ENCODE data around the gene WDFY4.

The WDFY4 gene

GRCh38 chr10:48885376-48885775 is 200.7 kb downstream of the WDFY4 start:
- H3K9me3 ChIP-seq (ENCODE audit: insufficient read depth, low read length), result no peaks in the 10 kb centered on the region
- H3K9ac ChIP-seq (ENCODE audit: low read length), result no peak overlapping the region
- no peaks in the 10 kb centered on the region for H3K9me2 ChIP-seq (replicated peaks; ENCODE audit: insufficient read depth, low read length)
- H3F3A ChIP-seq (ENCODE audit: insufficient read depth), result no peaks in the 10 kb centered on the region
- no peaks in the 10 kb centered on the region for H3K36me3 ChIP-seq (ENCODE audit: low read length)
- no peak overlapping the region for H3K4me3 ChIP-seq (ENCODE audit: insufficient read depth, low read length, poor library complexity, severe bottlenecking)
- H3K4me2 ChIP-seq (ENCODE audit: low read depth, low read length, poor library complexity, severe bottlenecking), result no peak overlapping the region
- no peak for TF ChIP-seq EZH2phosphoT487 (conservative IDR thresholded peaks at IDR 0.05; ENCODE audit: low read length)
- TF ChIP-seq, protein P1, sequence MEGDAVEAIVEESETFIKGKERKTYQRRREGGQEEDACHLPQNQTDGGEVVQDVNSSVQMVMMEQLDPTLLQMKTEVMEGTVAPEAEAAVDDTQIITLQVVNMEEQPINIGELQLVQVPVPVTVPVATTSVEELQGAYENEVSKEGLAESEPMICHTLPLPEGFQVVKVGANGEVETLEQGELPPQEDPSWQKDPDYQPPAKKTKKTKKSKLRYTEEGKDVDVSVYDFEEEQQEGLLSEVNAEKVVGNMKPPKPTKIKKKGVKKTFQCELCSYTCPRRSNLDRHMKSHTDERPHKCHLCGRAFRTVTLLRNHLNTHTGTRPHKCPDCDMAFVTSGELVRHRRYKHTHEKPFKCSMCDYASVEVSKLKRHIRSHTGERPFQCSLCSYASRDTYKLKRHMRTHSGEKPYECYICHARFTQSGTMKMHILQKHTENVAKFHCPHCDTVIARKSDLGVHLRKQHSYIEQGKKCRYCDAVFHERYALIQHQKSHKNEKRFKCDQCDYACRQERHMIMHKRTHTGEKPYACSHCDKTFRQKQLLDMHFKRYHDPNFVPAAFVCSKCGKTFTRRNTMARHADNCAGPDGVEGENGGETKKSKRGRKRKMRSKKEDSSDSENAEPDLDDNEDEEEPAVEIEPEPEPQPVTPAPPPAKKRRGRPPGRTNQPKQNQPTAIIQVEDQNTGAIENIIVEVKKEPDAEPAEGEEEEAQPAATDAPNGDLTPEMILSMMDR (IDR thresholded peaks at IDR 0.05; ENCODE audit: insufficient read depth, low read length, poor library complexity, severe bottlenecking), result no peak
- H4K20me1 ChIP-seq (ENCODE audit: low read depth, low read length), result no peaks in the 10 kb centered on the region
- H3K27ac ChIP-seq (ENCODE audit: low read depth, low read length), result no peak overlapping the region
- H2AFZ ChIP-seq (ENCODE audit: low read depth, low read length, severe bottlenecking), result no peak overlapping the region
- no peaks in the 10 kb centered on the region for H3K27me3 ChIP-seq (ENCODE audit: low read length)
- no peaks in the 10 kb centered on the region for H3K79me2 ChIP-seq (ENCODE audit: insufficient read depth, low read length)

DNA sequence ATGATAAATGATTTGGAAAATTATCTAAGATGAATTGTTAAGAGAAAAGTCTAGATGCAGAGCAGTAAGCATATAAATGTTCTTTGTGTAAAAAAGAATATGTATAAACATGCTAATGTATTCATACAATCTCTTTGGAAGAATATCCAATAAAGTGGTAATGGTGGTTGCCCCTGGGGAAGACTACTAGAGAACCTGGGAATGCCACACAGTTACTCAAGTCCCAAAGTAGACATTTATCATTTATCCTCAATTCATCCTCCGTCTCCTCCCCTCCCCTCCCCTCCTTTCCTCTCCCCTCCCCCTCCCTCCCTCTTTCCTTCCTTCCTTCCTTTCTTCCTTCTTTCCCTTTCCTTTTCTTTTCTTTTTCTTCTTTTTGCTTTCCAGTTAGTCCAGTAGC is 203.3 kb downstream of the WDFY4 start:
- Histone ChIP-seq H2AFZ (ENCODE audit: low read depth, low read length, severe bottlenecking) (no peak overlapping the region), H3K27me3 (ENCODE audit: low read length) (no peaks in the 10 kb centered on the region), H4K20me1 (ENCODE audit: low read depth, low read length) (no peaks in the 10 kb centered on the region), H3K36me3 (ENCODE audit: low read length) (no peaks in the 10 kb centered on the region), H3K4me2 (ENCODE audit: low read depth, low read length, poor library complexity, severe bottlenecking) (no peak overlapping the region), H3K9ac (ENCODE audit: low read length) (no peak overlapping the region), H3K79me2 (ENCODE audit: insufficient read depth, low read length) (no peaks in the 10 kb centered on the region), H3K4me3 (ENCODE audit: insufficient read depth, low read length, poor library complexity, severe bottlenecking) (no peak overlapping the region), H3F3A (ENCODE audit: insufficient read depth) (no peaks in the 10 kb centered on the region), H3K9me2 (replicated peaks; ENCODE audit: insufficient read depth, low read length) (no peaks in the 10 kb centered on the region), H3K9me3 (ENCODE audit: insufficient read depth, low read length) (no peaks in the 10 kb centered on the region), H3K27ac (ENCODE audit: low read depth, low read length) (no peak overlapping the region)
- TF ChIP-seq, protein P1 (IDR thresholded peaks at IDR 0.05; ENCODE audit: insufficient read depth, low read length, poor library complexity, severe bottlenecking), result no peak
- TF ChIP-seq EZH2phosphoT487 (conservative IDR thresholded peaks at IDR 0.05; ENCODE audit: low read length), result no peak

- no peak overlapping the region for H3K4me2 ChIP-seq (ENCODE audit: low read depth, low read length, poor library complexity, severe bottlenecking)
- no peaks in the 10 kb centered on the region for H3K9me2 ChIP-seq (replicated peaks; ENCODE audit: insufficient read depth, low read length)
- no peak overlapping the region for H3K27ac ChIP-seq (ENCODE audit: low read depth, low read length)
- no peak overlapping the region for H2AFZ ChIP-seq (ENCODE audit: low read depth, low read length, severe bottlenecking)
- H3K36me3 ChIP-seq (ENCODE audit: low read length), result no peaks in the 10 kb centered on the region
- H3F3A ChIP-seq (ENCODE audit: insufficient read depth), result no peaks in the 10 kb centered on the region
- no peak for TF ChIP-seq EZH2phosphoT487 (conservative IDR thresholded peaks at IDR 0.05; ENCODE audit: low read length)
- TF ChIP-seq, protein P1 (IDR thresholded peaks at IDR 0.05; ENCODE audit: insufficient read depth, low read length, poor library complexity, severe bottlenecking), result no peak
- no peaks in the 10 kb centered on the region for H4K20me1 ChIP-seq (ENCODE audit: low read depth, low read length)
- H3K9ac ChIP-seq (ENCODE audit: low read length), result no peak overlapping the region
- H3K27me3 ChIP-seq (ENCODE audit: low read length), result no peaks in the 10 kb centered on the region
- no peaks in the 10 kb centered on the region for H3K79me2 ChIP-seq (ENCODE audit: insufficient read depth, low read length)
- no peaks in the 10 kb centered on the region for H3K9me3 ChIP-seq (ENCODE audit: insufficient read depth, low read length)
- H3K4me3 ChIP-seq (ENCODE audit: insufficient read depth, low read length, poor library complexity, severe bottlenecking), result no peak overlapping the region
These were observed 206.5 kb downstream of the WDFY4 start for GRCh38 chr10:48890888-48891850.
